ENCODE results near the gene GALNT10.

The GALNT10 gene

DNA sequence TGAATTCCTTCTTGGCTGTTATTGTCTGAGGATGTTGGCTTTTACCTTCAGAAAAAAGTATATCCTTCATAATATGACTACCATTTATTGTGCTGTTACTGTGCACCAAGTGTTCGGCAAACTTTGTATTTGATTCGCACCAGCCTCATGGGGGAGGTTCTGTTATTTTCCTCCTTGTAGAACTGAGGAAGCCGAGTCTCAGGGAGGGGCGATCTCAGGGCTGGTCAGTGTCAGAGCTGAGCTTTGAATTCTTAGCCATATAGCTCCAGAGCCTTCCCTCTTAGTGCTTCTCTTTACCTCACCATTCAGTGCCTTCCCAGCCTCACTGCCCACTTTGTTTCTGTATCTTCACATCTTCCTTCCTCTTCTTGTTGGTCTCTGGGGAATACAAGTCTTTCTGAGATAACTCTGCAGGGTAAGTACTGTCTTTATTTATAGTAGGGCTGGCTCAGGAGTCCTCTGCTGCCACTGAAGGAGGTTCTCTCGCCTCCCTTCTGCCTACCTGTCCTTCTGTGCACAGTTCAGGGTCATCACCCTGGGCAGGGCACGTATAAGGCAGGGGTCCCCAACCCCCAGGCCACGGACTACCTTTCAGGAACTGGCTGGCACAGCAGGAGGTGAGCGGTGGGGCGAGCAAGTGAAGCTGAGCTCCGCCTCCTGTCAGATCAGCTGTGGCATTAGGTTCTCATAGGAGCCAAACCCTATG lies 48.4 kb downstream of the GALNT10 start:
- DNase-seq = no peak

DNA sequence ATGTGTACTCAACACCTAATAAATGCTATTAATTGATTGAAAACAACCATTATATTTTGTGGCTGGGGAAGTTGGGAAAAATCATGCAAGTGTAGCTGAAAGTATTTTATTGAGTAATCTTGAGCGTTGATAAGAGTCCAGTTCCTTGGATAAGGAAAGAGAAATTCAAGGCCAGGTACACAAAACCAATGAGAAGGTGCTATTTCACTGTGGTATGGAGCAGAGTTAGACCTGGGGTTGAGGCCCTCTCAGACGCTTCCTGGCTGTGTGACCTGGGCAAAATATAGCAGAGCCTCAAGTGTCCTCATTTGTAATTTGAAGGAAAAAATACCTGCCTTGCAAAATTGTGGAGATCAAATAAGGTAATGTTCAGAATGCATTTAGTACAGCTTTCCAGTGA lies 50.1 kb downstream of the GALNT10 start:
- DNase-seq = no peak

DNA sequence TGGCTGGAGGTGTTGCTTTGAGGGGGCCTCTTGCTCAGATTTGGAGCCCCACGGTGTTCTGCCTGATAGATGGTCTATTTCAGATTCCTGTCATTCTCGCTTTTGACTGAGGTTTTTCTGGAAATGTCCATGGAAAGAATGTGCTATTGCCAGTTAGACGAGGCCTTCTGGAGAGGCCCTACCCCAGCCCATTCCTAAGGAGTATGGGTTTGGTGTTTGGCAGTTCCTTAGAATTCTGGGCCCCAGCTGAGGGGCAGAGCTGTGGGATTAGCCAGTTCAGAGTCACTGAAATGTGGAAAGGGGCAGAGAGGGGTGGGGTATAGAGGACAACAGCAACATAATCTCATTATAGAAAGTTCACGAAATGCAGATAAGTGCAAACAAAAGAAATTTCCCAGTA lies 50.5 kb downstream of the GALNT10 start:
- no peak for DNase-seq

DNA sequence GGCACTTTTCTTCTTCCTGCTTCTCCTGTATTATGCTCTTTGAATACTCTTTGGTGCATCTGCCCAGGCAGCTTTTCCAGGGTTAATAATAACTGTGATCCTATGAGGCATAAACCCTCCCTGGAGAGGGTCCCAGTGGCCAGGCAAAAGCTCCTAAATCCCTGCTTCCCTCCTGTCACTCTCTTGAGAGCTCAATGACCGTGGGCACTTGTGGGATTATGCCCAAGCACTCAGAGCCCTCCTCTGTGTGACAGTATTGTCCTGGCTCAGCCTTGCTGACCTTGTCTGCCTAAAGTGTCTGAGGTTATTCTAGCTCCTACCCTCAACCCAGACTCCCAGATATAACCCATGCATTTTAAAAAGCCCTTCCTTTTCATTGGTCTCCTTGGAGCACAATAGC lies 51.9 kb downstream of the GALNT10 start:
- DNase-seq = no peak

DNA sequence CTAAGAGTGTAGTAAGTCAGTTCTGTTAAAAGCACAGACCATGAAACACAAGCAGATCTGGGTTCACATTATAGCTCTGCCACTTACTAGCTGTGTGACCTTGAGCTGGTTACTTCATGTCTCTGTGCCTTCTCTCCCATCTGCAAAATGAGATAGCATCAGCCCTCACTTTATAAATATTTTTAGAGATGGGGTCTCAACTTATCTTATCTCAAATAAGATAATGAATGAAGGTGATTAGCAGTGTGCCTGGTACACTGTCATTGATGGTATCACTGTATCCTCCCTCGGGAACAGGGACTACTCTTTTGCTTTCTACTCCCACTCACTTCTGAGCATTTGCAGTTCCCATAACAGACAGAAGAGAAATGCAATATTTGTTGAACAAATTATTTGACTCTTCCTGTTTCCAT lies 52.4 kb downstream of the GALNT10 start:
- no peak for DNase-seq

DNA sequence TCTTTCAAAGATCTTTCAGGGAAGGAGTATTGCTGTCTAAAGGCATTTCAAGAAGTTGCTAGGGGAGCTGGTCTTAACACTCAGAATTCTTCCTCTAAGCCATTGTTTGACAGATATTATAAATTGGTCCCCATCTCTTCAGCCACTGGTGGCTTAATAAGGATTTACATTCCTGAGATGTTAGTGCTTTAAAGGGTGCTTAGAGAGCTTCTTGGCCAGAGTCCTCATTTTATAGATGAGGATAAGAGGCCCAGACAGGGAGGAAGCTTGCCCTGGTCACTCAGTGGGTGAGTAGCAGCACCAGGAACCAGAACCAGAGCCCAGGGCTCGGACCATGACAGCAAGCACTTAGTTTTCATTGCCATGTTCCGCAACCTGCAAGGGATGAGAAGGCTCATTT lies 53.2 kb downstream of the GALNT10 start:
- no peak for DNase-seq

DNA sequence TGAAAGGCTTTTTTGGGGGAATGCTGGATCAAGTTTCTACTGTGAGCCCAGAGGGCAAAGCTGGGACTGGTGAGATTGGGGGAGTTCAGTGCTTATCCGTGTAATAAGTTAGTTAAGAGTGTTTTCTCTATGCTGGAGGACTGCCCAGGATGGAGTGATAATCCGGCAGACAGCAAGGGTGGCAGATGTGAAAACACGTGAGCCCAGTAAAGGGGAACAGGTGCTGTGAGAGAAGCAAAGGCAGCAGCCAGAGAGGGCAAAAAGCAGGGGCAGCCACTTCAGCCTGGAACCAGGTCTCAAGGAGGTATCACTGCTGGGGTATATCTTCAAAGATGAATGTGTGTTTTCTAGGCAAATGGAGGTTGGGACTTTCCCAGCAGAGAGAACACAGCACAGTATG lies 53.9 kb downstream of the GALNT10 start:
- no peak for DNase-seq

DNA sequence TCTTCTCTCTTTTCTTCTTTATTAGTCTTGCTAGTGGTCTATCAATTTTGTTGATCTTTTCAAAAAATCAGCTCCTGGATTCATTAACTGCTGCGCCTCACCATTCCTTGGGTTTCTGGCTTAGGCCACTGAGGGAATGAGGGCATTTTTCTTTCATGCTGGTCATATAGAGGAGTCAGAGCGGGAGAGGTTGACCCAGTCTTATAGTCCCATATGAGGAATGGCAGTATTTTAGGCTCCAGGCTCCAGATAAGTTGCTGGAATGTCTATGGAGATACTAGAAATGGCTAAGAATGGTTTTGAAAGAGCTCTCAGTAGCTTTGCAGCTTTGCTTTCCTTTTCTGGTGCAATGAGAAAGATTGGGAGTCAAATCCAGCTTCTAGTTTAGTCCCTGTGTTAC lies 58.2 kb downstream of the GALNT10 start:
- DNase-seq = no peak

DNA sequence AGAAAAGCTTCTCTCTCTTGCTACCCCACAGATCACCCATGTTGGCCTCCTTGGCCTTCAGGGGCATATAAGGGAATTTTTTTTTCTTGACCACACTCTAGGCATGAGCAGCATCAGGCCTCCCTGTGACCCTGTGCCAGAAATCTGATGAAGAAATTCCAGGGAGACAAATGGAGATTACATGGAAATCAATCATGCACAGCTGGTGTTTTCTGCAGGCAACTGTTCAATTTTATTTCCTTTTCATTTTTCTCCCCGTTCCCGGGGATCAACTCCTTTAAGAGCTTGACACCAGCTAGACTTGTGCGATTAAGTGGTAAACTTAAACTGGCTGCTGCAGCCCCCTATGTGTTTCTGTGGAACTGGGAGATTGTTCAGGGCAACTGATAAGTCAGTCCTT lies 59.3 kb downstream of the GALNT10 start:
- no peak for DNase-seq

DNA sequence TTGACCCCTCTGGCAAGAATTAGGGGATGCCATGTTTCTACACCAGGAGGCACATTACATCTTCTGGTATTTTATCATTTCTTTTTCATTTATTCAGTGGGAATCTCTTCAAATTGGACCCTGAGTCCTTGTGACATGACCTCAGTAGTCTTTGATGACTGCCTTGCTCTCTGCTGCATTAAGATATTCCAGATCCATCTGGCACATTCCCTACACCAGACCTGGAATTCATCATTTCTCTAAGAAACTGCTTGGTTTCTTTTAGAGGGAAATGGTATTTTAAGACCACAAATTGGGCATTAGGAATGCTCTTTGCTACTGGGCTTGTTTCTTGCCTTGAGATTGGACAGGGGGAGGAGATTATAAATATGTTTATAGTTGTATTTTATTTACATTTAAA lies 61.0 kb downstream of the GALNT10 start:
- no peak for DNase-seq

DNA sequence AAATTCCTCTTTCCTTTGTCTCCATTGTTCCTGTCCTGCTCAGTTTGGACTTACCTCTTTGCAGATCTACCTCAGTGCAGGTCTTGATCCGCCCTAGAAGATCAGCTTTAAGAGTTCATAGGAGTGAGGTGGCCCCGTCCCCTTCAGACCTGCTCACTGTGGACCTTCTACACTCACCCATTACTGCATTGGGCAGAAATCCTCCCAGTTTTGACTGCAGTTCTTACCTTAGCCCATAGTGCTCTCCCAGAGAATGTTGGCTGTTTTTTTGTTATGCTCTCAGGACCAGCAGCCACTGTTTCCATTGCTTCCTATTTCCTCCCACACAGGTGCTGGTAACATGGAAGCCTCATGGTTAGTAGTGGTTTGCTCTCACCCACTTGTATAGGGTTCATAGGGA lies 63.3 kb downstream of the GALNT10 start:
- no peak for DNase-seq

DNA sequence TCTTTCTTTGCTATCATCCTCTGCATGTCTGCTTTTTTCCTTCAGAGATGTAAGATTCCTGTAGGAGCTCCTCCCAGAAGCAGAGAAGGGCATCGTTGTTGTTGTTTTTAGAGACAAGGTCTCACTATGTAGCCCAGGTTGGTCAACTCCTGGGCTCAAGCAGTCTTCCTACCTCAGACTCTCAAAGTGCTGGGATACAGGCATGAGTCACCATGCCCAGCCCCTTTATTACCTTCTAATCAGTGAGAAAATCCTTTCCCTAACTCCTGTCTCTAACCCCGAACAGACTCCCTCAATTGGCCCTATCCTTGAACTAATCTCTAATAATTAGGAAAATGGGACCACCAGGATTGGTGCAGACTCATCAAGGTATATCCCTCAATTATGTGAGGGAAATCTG lies 64.4 kb downstream of the GALNT10 start:
- no peak for DNase-seq

DNA sequence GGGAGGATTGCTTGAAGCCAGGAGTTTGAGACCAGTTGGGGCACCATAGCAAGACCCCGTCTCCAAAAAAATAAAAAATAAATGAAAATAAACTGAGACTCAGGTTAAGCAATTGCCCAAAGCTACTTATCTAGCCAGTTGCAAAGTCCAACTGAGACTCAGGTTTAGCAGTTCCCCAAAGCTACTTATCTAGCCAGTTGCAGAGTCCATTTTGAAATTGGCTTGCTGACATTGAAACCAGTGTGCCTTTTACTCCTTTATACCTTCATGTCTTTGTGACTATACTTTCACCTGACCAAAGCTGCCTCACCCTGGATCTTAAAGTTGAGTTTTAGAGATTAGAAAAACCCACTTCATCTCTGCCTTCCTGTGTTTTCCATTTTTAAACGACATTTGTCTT lies 66.5 kb downstream of the GALNT10 start:
- no peak for DNase-seq

DNA sequence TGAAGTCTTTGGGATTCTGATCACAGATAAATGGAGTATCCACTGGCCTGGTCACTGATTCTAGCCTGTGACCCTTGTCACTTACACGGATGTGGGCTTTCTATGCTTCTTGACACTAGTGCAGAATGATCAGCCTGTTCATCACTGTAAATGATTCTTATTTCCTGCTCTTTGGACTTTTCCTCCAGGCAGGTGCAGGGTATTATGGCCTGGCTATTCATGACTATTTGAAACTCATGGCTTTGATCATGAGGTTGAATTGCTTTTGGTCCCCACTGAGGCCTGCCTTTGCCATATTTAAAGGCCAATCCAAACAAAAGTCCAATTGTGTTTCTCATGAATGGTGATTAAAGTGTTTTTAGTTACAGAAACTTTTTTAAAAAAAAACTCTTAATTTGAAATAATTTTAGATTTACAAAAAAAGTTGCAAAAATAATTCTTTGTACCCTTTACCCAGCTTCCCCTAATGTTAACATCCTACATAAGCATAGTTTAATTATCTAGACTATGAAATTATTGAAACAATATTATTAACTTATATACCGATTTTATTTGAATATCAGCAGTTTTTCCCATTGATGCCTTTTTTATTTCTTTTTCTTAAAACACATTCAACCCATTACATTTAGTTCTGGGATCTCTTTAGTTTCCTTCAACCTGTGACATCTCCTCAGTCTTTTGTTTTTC lies 68.1 kb downstream of the GALNT10 start:
- DNase-seq = no peak

DNA sequence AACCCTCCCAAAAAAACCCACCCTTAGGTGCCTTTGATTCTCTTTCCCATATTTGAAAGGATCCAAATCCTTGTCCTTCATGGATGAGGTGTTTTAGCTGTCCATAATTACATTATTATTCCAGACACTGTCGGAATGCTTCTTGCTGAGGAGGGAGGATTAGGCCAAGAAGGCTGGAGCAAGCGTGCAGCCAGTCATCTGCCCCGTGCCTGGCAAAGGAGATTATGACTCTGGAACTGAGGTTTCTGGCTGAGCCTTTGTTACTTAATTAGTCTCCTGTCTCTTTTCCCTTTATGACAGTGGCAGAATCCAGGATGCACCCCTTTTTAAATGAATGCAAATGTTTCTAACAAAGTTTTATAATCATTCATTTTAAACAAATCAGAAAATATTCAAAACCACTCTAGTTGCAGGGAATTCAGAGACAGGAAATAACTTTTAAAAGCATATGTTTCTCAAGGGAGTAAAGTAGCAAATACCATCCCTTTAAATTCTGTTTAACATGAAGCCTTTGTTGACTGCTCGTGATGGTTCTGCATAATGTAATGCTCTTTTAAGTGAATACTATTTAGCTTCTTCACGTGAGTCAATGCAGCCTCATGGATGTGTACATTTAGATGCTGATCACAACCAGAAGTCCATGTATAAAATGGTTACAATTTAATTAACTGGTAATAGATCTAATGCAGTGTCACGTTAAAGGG lies 69.8 kb downstream of the GALNT10 start:
- no peak for DNase-seq

DNA sequence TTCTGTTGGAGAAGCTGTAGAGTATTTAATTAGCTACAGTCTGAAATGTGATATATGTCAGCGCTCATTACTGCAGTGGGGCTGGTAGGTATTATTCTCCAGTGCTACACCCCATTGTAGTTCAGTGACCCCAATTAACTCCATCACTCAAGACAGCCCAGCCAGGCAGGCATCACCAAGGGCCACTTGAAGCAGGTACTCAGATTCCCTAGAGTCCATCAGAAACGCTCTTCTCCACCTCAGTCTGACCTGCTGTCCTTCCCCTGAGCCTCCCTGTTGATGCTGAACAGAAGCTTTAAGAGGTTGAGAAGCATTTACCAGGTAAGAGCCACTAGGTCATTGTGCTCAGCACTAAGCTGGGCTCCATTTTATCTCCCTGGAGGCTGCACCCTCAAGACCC lies 71.8 kb downstream of the GALNT10 start:
- no peak for DNase-seq

DNA sequence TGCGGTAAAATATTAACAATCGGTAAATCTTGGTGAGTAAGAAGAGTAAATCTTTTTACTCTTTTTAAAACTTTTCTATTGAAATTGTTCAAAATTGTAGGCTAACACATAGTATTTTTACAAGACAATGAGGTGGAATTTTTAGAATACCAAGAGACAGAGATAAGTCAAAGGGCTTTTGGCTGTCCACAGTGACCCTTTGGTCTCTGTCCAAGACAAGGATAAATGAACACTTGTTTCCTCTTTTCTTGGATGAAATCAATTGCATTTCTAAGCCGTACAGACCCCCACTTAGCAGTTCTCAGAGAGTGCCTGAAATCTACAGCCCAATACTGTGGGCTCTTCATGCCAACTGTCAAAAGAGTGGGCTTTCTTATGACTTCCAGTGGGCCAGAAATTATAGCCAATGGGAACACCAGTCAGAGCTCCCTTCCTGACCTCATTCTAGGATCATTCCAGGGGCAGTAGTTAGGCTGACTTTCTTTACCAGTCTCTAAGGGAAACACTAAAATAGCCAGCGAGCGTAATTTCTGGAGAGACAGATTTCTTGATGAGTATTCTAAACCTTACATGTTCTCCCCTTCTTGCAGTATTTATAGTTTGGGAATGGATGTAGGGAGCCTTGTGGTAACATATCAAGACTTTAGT lies 74.1 kb downstream of the GALNT10 start:
- no peak for DNase-seq

DNA sequence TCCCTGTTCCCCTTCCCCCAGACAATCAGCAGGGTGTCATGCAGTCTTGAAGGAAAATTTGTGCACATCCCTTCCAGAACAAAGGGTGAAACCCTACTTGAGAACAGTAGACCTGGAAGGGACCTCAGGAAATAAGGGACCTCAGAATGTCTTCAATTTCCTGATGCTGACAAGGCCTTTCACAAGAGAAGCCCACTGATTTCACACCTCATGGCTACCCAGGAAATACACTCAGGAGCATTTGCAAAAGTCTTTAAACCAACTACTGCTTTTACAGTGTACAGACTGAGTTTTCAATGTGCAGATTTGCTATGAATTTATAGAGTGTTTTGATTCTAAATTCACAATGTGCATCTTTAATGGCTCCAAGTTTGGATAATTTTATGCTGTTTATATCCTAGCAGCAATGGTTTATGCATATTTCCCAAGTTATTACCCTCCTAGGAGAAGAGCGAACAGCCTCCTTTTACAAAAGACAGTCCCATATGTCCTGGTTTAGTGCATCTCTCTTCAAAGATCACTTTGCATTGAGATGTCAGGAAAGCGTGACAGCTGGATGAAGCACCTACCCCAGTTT lies 74.8 kb downstream of the GALNT10 start:
- DNase-seq = no peak

DNA sequence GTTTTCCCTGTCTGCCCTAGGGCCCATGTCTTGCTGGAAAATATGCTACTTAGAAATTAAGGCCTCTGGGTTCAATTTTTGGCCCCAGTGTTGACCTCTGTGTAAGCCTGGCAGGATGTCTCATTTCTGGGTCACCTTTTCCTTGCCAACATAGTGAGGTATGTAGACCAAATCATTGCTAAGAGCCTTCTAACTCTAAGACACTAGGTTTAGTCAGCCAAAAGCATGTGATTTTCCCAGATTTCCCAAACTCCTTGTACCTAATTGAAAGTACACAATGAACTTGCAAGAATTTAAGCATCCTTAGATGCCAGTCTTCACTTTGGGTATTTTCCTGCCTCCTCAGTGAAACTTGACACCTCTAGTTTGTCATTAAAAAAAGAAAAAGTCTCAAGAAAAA lies 77.0 kb downstream of the GALNT10 start:
- no peak for DNase-seq

DNA sequence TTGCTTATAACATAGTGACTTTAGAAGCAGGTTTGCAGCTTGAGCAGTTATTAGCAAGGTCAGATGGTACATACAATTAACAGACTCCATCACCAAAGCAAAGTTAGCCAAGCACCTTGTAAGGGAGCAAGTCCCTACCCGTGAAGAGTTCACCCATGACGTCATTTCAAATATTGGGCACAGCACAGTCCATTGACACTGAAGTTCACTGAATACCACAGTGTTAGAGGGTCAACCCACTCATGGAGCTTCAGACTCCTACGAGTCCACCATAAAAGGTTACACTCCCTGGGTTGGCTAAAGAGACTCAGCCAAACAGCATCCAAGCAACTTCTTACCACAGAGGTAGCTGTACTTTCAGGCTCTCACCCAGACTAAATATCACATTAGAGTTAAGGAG lies 77.5 kb downstream of the GALNT10 start:
- no peak for DNase-seq

DNA sequence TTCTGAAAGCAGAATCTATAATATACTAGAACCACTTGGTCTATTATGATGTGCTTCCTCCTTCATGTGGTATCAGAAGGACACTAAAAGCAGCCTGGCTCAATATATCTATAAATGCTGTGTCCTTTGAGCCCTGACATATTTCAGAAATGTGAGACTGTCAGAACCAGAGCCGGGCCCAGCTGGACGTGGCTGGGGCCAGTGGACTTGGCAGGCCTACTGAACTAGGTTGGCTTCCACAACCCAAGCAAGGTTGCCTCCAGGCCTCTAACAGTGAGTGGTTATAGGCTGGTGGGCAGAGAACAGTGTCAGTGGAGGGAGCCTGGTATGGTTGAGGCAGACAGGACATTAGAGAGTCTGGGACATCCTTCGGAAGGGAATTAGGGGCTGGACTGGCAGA lies 78.9 kb downstream of the GALNT10 start:
- no peak for DNase-seq

DNA sequence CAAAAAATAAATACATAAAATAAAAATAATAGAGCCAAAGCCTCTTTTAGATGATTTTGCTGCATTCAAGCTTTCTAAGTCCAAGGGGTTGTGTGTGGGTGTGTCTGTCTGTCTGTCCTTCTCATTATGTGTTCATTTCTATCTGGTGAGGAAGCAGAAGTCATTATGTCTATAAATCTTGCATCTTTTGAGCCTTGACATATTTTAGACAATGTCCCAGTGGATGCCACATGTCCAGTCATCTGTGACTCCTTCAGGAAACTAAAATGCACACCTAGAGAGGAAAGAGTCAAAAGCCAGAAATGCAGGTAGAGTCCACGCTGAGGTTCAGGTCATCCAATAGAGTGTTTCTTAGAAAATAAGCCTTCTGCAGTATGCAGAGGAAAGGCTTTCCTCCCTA lies 80.9 kb downstream of the GALNT10 start:
- no peak for DNase-seq

DNA sequence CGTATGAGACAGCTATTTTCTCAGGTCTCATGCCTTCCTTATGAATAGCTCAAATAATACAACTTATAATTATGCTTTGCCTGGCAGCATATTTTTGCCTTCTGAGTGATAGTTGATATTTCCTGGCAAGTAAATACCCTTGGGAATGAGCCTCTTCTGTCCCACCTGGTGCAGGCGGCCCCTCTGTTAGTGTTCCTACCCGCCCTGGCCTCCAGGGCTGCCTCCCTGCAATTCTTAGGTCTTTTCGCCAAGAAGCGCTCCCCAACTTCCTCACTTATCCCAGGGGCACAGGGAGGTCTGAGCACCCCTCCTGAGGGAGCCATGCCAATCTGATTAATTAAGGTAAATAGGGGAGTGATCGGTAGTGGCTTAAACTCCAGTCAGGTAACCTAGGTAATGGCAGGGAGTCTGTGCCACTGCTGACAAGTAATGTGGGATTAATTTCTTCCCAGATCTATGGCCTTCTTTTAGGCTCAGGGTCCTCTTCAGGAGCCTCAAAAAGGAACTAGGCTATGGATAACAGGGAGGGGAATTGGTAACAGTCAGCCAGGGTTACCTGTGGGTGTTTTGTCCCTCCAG lies 81.5 kb downstream of the GALNT10 start:
- DNase-seq = no peak

Data from NCI-H1048 (cell line).